Tibial nerve (tissue), 3 donors: ENCODE measurements around the gene QKI.

Experiments used
- POLR2A ChIP-seq, 2 donors: fragments of 450-650 bp; IDR thresholded peaks; one replicate each; pipeline ENCODE4 v1.6.1; 2017; ENCODE audit warnings: antibody characterized with exemption in 2 of 2, mild to moderate bottlenecking in 2 of 2, moderate library complexity in 2 of 2
- TF ChIP-seq, protein P1 (sequence below), 5 experiments: fragments of 200-600 bp in 3 of 5; fragments of 450-650 bp in 2 of 5; sonication (generic) in 3 of 5; IDR thresholded peaks; one replicate each; pipeline ENCODE4 v1.5.1; 2016 to 2019; ENCODE audit warnings: antibody characterized with exemption in 5 of 5, mild to moderate bottlenecking in 3 of 5, moderate library complexity in 2 of 5

DNA sequence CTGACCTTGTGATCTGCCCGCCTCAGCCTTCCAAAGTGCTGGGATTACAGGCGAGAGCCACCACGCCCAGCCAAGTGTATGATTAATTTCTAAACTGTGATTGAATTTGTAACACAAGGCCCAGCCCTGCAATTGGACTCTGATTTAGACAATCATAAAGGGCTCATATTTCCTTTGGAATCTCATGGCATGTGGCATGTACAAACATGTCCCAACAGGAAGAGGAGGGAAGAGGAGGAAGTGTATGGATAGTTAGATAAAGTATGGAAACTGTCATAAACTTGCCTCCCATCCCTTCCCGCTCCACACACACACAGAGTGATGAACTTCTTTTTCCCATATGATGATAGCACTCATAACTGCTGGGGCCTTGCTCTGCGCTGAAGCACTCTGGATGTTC lies 27.2 kb upstream of the QKI start:
- TF ChIP-seq, protein P1, sequence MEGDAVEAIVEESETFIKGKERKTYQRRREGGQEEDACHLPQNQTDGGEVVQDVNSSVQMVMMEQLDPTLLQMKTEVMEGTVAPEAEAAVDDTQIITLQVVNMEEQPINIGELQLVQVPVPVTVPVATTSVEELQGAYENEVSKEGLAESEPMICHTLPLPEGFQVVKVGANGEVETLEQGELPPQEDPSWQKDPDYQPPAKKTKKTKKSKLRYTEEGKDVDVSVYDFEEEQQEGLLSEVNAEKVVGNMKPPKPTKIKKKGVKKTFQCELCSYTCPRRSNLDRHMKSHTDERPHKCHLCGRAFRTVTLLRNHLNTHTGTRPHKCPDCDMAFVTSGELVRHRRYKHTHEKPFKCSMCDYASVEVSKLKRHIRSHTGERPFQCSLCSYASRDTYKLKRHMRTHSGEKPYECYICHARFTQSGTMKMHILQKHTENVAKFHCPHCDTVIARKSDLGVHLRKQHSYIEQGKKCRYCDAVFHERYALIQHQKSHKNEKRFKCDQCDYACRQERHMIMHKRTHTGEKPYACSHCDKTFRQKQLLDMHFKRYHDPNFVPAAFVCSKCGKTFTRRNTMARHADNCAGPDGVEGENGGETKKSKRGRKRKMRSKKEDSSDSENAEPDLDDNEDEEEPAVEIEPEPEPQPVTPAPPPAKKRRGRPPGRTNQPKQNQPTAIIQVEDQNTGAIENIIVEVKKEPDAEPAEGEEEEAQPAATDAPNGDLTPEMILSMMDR (IDR thresholded peaks at IDR 0.05): no peak
- no peak for TF ChIP-seq POLR2A (IDR thresholded peaks at IDR 0.05)
